MM.1S (cell line): ENCODE data around the gene SPEF2.

Experiments used
- EZH2 ChIP-seq: fragments of 300-600 bp; sonication (generic); optimal IDR thresholded peaks from 2 replicates; pipeline ENCODE3; 2017; ENCODE audit warnings: low read depth, mild to moderate bottlenecking, antibody characterized with exemption, low read length, mixed read lengths
- EZH2phosphoT487 ChIP-seq: fragments of 300-600 bp; sonication (generic); IDR thresholded peaks from 2 replicates; pipeline ENCODE4 v1.6.1; 2018; ENCODE audit warnings: antibody characterized with exemption, low read length
- TF ChIP-seq, protein P1 (sequence below): fragments of 300-600 bp; sonication (generic); IDR thresholded peaks from 2 replicates; pipeline ENCODE4 v1.5.1; 2016; ENCODE audit warnings: antibody characterized with exemption, low read length, mixed read lengths

DNA sequence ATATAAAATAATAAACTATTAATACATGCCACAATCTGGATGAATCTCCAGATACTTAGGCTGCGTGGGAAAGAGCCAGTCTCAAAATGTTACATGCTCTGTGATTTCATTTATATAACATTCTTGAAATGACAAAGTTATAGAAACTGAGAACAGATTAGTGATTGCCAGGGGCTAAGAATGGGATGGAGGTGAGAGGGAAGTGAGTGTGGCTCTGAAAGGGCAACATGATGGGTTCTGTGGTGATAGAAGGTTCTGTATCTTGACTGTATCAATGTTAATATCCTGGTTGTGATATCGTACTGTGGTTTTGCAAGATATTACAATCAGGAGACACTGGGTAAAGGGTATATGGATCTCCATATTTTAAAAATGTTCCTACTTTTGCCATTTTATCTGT, 50.7 kb downstream of the SPEF2 start:
- TF ChIP-seq, protein P1, sequence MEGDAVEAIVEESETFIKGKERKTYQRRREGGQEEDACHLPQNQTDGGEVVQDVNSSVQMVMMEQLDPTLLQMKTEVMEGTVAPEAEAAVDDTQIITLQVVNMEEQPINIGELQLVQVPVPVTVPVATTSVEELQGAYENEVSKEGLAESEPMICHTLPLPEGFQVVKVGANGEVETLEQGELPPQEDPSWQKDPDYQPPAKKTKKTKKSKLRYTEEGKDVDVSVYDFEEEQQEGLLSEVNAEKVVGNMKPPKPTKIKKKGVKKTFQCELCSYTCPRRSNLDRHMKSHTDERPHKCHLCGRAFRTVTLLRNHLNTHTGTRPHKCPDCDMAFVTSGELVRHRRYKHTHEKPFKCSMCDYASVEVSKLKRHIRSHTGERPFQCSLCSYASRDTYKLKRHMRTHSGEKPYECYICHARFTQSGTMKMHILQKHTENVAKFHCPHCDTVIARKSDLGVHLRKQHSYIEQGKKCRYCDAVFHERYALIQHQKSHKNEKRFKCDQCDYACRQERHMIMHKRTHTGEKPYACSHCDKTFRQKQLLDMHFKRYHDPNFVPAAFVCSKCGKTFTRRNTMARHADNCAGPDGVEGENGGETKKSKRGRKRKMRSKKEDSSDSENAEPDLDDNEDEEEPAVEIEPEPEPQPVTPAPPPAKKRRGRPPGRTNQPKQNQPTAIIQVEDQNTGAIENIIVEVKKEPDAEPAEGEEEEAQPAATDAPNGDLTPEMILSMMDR: no peak
- TF ChIP-seq EZH2 (no peak), EZH2phosphoT487 (no peak)
